ENCODE results near the gene YKT6.
"Not testable (repeated sequence)": the region's sequence is repeated elsewhere in the genome, so short reads cannot be mapped to it uniquely, and the experiment has no call there.

The YKT6 gene

DNA sequence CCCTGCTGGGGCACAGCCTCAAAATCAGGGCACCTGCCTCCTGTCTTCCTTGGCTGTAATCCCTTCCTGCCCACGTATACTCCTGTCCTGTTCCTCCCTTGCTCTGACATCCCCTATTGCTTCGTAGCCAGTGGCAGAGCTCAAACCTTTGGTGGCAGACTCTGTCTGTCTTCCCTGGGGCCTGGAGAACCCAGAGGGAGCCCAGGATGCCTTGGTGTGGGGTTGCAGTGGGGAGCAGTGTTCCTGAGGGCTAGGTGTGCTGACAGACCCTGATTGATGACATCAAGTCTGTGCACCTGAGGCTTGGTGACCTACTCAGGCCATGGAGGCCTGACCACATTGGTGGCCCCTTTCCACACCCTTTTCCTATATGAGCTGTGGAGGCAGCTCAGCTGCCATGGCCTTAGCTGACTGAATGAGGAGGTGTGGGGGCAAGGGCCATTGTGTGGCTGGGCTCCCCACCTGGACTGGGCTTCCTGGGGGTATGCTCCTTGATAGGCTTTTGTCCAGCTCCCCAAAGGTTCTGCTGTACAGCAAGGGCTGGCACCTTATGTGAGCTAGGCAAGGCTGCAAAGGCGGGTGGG lies 6.1 kb upstream of the YKT6 start:
- no peak for FAIRE-seq

- no peak for FAIRE-seq
Observed at GRCh38 chr7:44195889-44196288, 4.9 kb upstream of the YKT6 start.

DNA sequence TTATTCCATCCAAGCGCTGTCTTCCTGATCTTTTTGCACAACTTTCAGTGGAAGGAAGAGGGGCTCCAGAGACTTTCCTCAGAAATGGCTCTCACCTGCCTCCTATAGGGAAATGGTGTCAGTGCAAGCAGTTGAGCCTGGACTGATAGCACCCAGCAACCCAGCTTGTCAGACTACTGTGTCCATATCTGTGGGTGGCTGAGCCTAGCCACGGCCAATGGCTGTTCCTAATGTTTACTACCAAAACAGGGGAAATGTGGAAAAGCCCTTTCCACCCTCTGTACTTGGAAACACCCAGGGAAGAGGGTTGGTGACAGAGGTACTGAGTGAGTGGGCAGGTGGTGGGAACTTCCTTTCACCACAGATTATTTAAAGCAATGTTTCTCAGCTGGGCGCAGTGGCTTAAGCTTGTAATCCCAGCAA lies 4.3 kb upstream of the YKT6 start:
- no peak for FAIRE-seq

DNA sequence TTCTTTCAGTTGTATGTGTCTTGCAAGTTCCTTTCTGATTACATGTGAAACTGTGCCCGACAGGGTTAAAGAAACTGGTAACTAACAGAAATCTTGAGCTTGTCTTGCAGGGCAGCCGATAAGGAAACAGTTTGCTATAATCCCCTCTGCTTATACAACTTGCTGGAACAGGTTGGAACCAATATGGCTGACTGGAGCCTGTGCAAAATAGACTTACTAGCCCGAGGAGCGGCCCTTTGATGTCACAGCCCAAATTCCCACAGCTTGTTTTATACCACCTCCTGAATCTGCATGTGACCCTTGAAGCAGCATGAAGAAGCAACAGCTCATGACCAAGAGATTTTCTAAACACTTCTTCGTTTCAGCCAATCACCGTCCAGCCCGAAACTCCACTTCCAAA lies 3.3 kb upstream of the YKT6 start:
- FAIRE-seq = no peak

- not testable (repeated sequence) for FAIRE-seq
Observed at GRCh38 chr7:44200163-44200562, 615 bp upstream of the YKT6 start.

GRCh38 chr7:44201813-44202212 lies 1.0 kb downstream of the YKT6 start:
- FAIRE-seq = no peak

GRCh38 chr7:44206008-44206407 lies 5.2 kb downstream of the YKT6 start:
- FAIRE-seq = no peak

GRCh38 chr7:44208085-44208484 lies 7.3 kb downstream of the YKT6 start:
- no peak for FAIRE-seq

- no peak for FAIRE-seq
Observed at GRCh38 chr7:44210107-44210506, 9.3 kb downstream of the YKT6 start.

- no peak for FAIRE-seq
Observed at GRCh38 chr7:44211126-44211675, 10.4 kb downstream of the YKT6 start.

GRCh38 chr7:44212018-44212417 lies 11.2 kb downstream of the YKT6 start:
- FAIRE-seq = no peak

GRCh38 chr7:44212581-44213184 lies 11.9 kb downstream of the YKT6 start:
- FAIRE-seq = no peak

- FAIRE-seq = no peak
Observed at GRCh38 chr7:44213206-44213876, 12.6 kb downstream of the YKT6 start.

GRCh38 chr7:44213877-44214388 lies 13.2 kb downstream of the YKT6 start:
- no peak for FAIRE-seq

DNA sequence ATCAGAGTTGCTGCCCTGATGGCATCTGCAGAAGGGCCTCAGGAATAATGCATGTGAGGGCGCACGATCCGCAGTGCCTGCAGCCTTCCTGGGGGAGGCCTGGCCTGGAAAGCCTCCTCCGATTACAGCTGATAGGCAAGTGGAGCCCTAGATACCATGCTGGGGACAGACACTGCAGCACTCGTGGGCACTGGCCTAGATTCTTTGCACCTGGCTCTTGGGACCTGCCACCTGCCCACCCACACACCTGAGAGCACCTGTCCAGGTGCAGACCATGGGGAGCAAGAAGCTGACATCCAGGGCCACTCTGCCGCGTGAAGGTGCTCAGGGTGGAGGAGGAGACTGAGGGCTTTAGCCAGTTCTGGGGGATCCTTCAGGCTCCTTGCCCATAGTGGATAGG lies 14.8 kb downstream of the YKT6 start:
- no peak for FAIRE-seq

GRCh38 chr7:44216019-44216418 lies 15.2 kb downstream of the YKT6 start:
- no peak for FAIRE-seq

DNA sequence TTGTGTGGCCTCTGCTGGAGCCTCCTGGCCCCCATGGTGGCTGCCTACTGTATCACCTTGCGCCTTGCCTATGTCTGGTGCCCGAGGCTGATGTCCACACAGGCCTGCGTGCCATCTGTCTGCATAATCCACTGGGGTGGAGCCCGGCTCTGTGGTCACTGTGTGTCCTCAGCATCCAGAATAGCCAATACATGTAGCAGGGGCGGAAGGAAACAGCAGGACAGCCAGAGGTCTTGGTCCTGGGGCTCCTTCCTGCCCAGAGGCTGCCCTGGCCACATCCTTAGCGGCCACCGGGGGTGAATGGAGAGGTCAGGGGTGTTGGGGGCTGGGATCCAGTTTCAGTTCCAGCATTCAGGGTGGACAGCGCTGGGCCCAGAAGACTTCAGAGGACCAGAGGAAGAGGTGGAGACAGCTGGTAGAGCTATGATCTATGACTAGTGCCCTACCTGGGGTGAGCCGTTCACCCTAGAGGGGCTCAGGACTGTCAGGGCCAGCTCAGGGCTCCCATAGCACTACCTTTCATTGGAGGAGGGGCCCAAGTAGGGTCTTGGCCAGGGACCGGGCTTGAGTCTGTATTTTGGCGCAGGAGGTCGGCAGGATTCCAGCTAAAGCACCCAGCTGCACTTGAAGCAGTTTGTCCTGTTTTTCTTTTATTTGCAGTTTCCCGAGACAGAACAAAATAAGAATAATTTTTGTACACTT lies 15.9 kb downstream of the YKT6 start:
- FAIRE-seq = no peak

DNA sequence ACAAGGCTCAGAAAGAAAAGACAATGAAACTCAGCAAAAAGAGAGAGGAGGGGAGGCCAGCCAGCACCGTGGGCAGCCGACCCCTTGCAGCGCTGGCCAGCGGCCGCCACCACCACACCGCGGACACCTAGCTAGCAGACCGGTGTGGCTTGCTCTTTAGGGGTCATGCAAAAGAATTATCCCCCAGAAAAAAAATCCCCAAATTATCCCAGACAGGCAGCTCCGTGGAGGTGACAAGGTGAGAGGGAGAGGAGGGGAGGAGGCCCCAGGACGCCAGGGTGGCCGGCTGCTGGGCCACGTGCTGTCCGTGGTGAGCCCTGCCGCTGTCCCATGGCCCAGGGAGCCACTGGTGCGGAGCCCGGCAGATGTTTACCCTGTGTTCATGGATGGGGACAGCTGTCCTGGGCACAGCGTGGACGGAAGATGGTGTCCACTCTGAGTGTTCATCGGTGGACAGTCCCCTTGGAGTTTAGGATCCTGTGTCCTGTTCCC lies 16.5 kb downstream of the YKT6 start:
- no peak for FAIRE-seq

DNA sequence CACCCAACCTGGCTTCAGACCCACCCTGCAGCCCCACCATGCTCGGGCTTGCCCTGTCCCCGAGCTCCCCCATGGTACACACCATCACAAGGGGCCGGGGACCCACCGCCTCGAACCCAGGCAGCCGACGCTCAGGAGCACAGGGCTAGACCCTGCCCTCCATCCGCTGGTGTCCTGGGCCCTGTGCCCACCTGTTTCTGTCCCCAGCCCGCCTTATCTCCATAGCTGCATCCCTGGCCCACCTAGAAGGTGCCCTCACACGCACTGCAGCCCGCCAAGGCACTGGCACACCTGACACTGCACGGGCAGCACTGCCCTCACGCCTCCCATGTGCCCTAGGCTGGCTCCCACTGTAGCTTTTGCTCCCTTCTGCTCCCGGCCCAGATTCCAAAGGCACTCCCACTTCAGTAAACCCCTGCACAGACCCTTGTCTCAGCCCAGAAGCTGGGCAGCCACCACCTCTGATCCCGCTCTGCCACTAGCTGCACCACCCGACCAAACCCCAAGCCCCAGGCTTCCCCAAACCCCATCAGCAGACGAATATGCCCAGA lies 17.1 kb downstream of the YKT6 start:
- FAIRE-seq = no peak

GRCh38 chr7:44218418-44219201 lies 17.8 kb downstream of the YKT6 start:
- no peak for FAIRE-seq

DNA sequence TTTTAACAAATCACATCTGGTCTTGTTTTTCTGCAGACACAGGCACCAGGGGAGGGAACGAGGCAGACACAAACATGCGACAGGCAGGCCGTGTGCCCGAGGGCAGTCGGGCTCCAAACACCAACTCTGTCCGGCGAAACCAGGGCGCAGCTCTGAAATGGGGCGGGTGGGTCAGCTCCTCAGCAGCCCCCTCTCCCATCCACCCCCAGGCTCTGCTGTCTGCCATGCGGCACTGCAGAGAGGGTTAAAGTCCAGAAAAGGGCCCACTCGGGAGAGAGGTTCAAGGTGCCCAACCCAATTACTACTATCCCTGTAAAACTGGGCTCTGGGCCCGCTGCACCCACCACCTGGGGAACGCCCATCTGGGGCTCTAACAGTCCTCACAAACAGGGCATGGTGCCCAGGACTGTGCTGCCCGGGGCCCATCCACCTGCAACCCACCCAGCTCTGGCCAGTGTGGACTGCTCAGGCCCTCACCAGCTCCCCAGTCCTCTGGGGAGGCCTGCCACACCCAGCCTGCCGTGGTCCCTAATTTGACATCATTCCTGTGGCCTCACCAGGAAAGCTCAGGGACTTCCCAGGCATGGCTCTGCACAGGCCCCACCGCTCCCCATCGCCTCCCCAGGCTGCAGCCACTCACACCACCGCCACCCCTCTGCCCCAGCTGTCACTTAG lies 18.7 kb downstream of the YKT6 start:
- no peak for FAIRE-seq

GRCh38 chr7:44220046-44220357 lies 19.2 kb downstream of the YKT6 start:
- no peak for FAIRE-seq

Data from colon (tissue), 2 donors.